Endothelial cell (in vitro differentiated cells): ENCODE measurements around the gene KRT33B. TPM values are rescaled to one million over a fixed set of nuclear protein-coding genes. Genes with fewer than 3 reads are reported as not detected.

Experiments used
- DNase-seq: peaks from one replicate; pipeline ENCODE4 v3.0.0; 2021; ENCODE audit warnings: low spot score
- H3K27ac Mint-ChIP-seq: one replicate; pipeline ENCODE4 v1.8.0; 2021; ENCODE audit warnings: mixed read lengths, inconsistent platforms; ENCODE audit not compliant: unreplicated experiment
- H3K27me3 Mint-ChIP-seq: one replicate; pipeline ENCODE4 v1.8.0; 2021; ENCODE audit warnings: mild to moderate bottlenecking, moderate library complexity, mixed read lengths, inconsistent platforms; ENCODE audit not compliant: unreplicated experiment
- H3K36me3 Mint-ChIP-seq: one replicate; pipeline ENCODE4 v1.8.0; 2021; ENCODE audit warnings: mild to moderate bottlenecking, low read depth, mixed read lengths, inconsistent platforms; ENCODE audit not compliant: unreplicated experiment
- H3K4me1 Mint-ChIP-seq: one replicate; pipeline ENCODE4 v1.8.0; 2021; ENCODE audit warnings: mild to moderate bottlenecking, mixed read lengths, inconsistent platforms; ENCODE audit not compliant: unreplicated experiment
- H3K4me3 Mint-ChIP-seq: one replicate; pipeline ENCODE4 v1.8.0; 2021; ENCODE audit warnings: mild to moderate bottlenecking, mixed read lengths, inconsistent platforms; ENCODE audit not compliant: unreplicated experiment
- H3K9me3 Mint-ChIP-seq: one replicate; pipeline ENCODE4 v1.8.0; 2021; ENCODE audit warnings: mixed read lengths, inconsistent platforms; ENCODE audit not compliant: unreplicated experiment
- CTCF ChIP-seq: fragments of 200-600 bp; sonication (generic); IDR thresholded peaks from one replicate; pipeline ENCODE4 v1.5.0; 2021; ENCODE audit warnings: antibody characterized with exemption; ENCODE audit not compliant: unreplicated experiment
- total RNA-seq: library from RNA; stranded (reverse); fragmentation: NEBNext Ultra II Directional; extraction: Animal tissue kit (Norgen Biotek cat#: 25700); gene quantifications from one replicate; pipeline ENCODE4 v1.2.1, GENCODE V29; 2021; ENCODE audit not compliant: unreplicated experiment

The KRT33B gene
- total RNA-seq, 1 donor from 2014 or later = not detected

GRCh38 chr17:41328207-41328606, 41.4 kb downstream of the KRT33B start:
- Mint-ChIP-seq H3K27ac (no peak overlapping the region), H3K27me3 (peaks cover 5% of the 10 kb centered on the region), H3K4me1 (no peaks in the 10 kb centered on the region), H3K4me3 (no peak overlapping the region), H3K9me3 (no peaks in the 10 kb centered on the region), H3K36me3 (no peaks in the 10 kb centered on the region)
- TF ChIP-seq CTCF = no peak
- no peak for DNase-seq

GRCh38 chr17:41327411-41328120, 42.0 kb downstream of the KRT33B start:
- Mint-ChIP-seq H3K4me1 (no peaks in the 10 kb centered on the region), H3K27ac (no peak overlapping the region), H3K9me3 (no peaks in the 10 kb centered on the region), H3K36me3 (peaks cover 3% of the 10 kb centered on the region), H3K27me3 (peaks cover 3% of the 10 kb centered on the region), H3K4me3 (no peak overlapping the region)
- no peak for TF ChIP-seq CTCF
- DNase-seq = no peak

GRCh38 chr17:41326173-41327145, 43.2 kb downstream of the KRT33B start:
- DNase-seq = no peak
- no peak for TF ChIP-seq CTCF
- no peak overlapping the region for H3K27ac Mint-ChIP-seq
- H3K4me1 Mint-ChIP-seq = no peaks in the 10 kb centered on the region
- H3K4me3 Mint-ChIP-seq = no peak overlapping the region
- no peaks in the 10 kb centered on the region for H3K9me3 Mint-ChIP-seq
- H3K27me3 Mint-ChIP-seq = peaks cover 1% of the 10 kb centered on the region
- peaks cover 3% of the 10 kb centered on the region for H3K36me3 Mint-ChIP-seq

- DNase-seq = no peak
- Mint-ChIP-seq H3K36me3 (peaks cover 3% of the 10 kb centered on the region), H3K4me1 (no peaks in the 10 kb centered on the region), H3K4me3 (no peak overlapping the region), H3K9me3 (no peaks in the 10 kb centered on the region), H3K27ac (no peak overlapping the region), H3K27me3 (peaks cover 1% of the 10 kb centered on the region)
- no peak for TF ChIP-seq CTCF
These were observed 44.0 kb downstream of the KRT33B start for GRCh38 chr17:41325611-41326010.
